ENCODE data around the gene CFAP410.

CFAP410 gene

GRCh38 chr21:44312089-44312488, 27.1 kb downstream of the CFAP410 start:
- no peaks in the 10 kb centered on the region for H3K79me2 ChIP-seq
- H2AFZ ChIP-seq: no peak overlapping the region
- H3K4me3 ChIP-seq (ENCODE audit: low read depth, low read length): no peak overlapping the region
- H3K4me1 ChIP-seq: no peaks in the 10 kb centered on the region
- no peak overlapping the region for H3K4me2 ChIP-seq (ENCODE audit: low read length)
- H3K36me3 ChIP-seq (ENCODE audit: control insufficient read depth, insufficient read depth, low read length): no peaks in the 10 kb centered on the region
- H3K9me3 ChIP-seq (ENCODE audit: control insufficient read depth, low read length): no peaks in the 10 kb centered on the region
- no peaks in the 10 kb centered on the region for H3K27me3 ChIP-seq (ENCODE audit: control insufficient read depth, insufficient read depth, low read length)
- H3K9ac ChIP-seq: no peak overlapping the region
- H3K27ac ChIP-seq: no peak overlapping the region
- no peak for TF ChIP-seq CTCF (IDR thresholded peaks at IDR 0.05)

- no peak for TF ChIP-seq CTCF (IDR thresholded peaks at IDR 0.05)
- H3K9ac ChIP-seq: no peak overlapping the region
Observed at GRCh38 chr21:44310628-44311507, 28.3 kb downstream of the CFAP410 start.

GRCh38 chr21:44306936-44307704, 32.1 kb downstream of the CFAP410 start:
- H2AFZ ChIP-seq: no peak overlapping the region
- H3K4me1 ChIP-seq: no peaks in the 10 kb centered on the region
- no peak overlapping the region for H3K9ac ChIP-seq
- no peaks in the 10 kb centered on the region for H3K9me3 ChIP-seq (ENCODE audit: control insufficient read depth, low read length)
- H3K79me2 ChIP-seq: no peaks in the 10 kb centered on the region
- H3K27ac ChIP-seq: no peak overlapping the region
- H3K4me2 ChIP-seq (ENCODE audit: low read length): no peak overlapping the region
- no peak overlapping the region for H3K4me3 ChIP-seq (ENCODE audit: low read depth, low read length)
- H3K36me3 ChIP-seq (ENCODE audit: control insufficient read depth, insufficient read depth, low read length): no peaks in the 10 kb centered on the region
- no peaks in the 10 kb centered on the region for H3K27me3 ChIP-seq (ENCODE audit: control insufficient read depth, insufficient read depth, low read length)
- TF ChIP-seq CTCF (IDR thresholded peaks at IDR 0.05): no peak

More at GRCh38 chr21:44310628-44311507, 28.3 kb downstream of the CFAP410 start:
- Histone ChIP-seq H3K4me3 (ENCODE audit: low read depth, low read length) (no peak overlapping the region), H3K9me3 (ENCODE audit: control insufficient read depth, low read length) (no peaks in the 10 kb centered on the region), H3K4me2 (ENCODE audit: low read length) (no peak overlapping the region), H3K36me3 (ENCODE audit: control insufficient read depth, insufficient read depth, low read length) (no peaks in the 10 kb centered on the region), H3K27me3 (ENCODE audit: control insufficient read depth, insufficient read depth, low read length) (no peaks in the 10 kb centered on the region), H2AFZ (no peak overlapping the region), H3K27ac (no peak overlapping the region), H3K79me2 (no peaks in the 10 kb centered on the region), H3K4me1 (no peaks in the 10 kb centered on the region)

GRCh38 chr21:44305691-44306090, 33.5 kb downstream of the CFAP410 start:
- no peaks in the 10 kb centered on the region for H3K9me3 ChIP-seq (ENCODE audit: control insufficient read depth, low read length)
- no peaks in the 10 kb centered on the region for H3K79me2 ChIP-seq
- no peak overlapping the region for H3K4me3 ChIP-seq (ENCODE audit: low read depth, low read length)
- no peak overlapping the region for H2AFZ ChIP-seq
- H3K27me3 ChIP-seq (ENCODE audit: control insufficient read depth, insufficient read depth, low read length): no peaks in the 10 kb centered on the region
- no peak overlapping the region for H3K27ac ChIP-seq
- no peak overlapping the region for H3K9ac ChIP-seq
- no peak for TF ChIP-seq CTCF (IDR thresholded peaks at IDR 0.05)
- no peaks in the 10 kb centered on the region for H3K36me3 ChIP-seq (ENCODE audit: control insufficient read depth, insufficient read depth, low read length)
- no peaks in the 10 kb centered on the region for H3K4me1 ChIP-seq
- H3K4me2 ChIP-seq (ENCODE audit: low read length): no peak overlapping the region
